ENCODE measurements around the gene KCND2.
"Not testable (repeated sequence)": the region's sequence is repeated elsewhere in the genome, so short reads cannot be mapped to it uniquely, and the experiment has no call there.

Gene KCND2

GRCh38 chr7:120502825-120503224 lies 229.8 kb downstream of the KCND2 start:
- DNase-seq = no peak

DNA sequence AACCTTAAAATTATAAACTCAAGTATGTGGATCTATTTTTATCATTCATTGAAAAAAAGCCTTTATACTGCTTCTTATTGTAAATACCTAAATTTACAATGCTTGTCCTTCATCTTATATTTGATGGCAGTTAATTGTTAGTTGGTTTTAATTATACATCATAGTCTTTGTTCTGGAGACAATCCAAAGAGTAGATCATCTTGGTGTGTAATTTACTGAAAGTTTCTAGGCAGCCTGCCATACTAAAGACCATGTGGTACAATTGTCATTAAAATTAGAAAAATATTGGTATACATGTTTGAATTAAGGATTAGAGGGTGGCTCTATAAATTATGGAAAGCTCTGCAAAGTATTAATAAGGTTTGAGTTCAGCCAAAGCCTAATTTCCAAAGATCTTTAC lies 231.4 kb downstream of the KCND2 start:
- DNase-seq = no peak

DNA sequence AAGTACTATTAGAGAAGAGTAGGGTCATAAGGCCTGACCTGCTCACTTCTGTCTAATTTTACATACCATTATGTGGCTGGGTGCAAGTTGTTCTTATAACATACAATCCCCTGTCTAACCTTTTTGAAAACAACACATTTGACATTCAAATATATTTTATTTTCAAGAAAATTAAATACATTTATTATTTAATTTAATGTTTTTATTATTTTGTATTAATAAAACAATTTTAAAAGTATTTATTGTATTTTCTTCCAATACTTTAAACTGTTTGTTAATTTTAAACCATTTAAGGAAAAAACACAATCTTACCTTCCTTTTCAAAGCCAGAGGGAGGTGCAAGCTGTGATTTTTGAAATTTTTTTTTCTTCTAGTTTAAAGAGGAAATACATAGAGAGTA lies 232.8 kb downstream of the KCND2 start:
- DNase-seq = no peak

- no peak for DNase-seq
These were observed 239.7 kb downstream of the KCND2 start for GRCh38 chr7:120512701-120513100.

- DNase-seq = no peak
These were observed 246.2 kb downstream of the KCND2 start for GRCh38 chr7:120519224-120519623.

- DNase-seq = no peak
These were observed 249.1 kb downstream of the KCND2 start for GRCh38 chr7:120521761-120522737.

DNA sequence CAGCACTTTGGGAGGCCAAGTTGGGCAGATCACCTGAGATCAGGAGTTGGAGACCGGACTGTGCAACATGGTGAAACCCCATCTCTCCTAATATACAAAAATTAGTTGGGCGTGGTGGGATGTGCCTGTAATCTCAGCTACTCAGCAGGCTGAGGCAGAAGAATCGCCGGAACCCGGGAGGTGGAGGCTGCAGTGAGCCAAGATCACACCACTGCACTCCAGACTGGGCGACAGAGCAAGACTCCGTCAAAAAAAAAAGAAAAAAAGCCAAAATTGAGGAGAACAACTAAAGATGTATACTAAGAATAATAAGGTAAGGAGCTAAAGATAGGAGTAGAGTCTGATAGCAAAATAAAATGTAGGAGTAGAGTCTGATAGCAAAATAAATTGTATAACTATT lies 251.0 kb downstream of the KCND2 start:
- DNase-seq = no peak

GRCh38 chr7:120526902-120527509 lies 254.0 kb downstream of the KCND2 start:
- no peak for DNase-seq

DNA sequence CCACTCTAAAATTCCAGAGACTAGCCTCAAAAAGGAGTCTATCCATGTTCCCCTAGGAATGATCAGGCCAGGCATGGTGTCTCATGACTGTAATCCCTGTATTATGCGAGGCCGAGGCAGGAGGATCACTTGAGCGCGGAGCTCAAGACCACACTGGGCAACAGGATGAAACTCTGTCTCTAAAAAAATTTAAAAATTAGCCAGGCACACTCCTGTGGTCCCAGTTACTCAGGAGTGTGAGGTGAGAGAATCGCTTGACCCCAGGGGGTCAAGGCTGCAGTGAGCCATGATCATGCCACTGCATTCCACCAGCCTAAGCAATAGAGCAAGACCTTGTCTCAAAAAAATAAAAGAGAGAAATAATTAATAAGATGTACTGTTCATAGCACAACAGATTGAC lies 256.8 kb downstream of the KCND2 start:
- no peak for DNase-seq

- DNase-seq = no peak
These were observed 265.4 kb downstream of the KCND2 start for GRCh38 chr7:120538335-120538734.

DNA sequence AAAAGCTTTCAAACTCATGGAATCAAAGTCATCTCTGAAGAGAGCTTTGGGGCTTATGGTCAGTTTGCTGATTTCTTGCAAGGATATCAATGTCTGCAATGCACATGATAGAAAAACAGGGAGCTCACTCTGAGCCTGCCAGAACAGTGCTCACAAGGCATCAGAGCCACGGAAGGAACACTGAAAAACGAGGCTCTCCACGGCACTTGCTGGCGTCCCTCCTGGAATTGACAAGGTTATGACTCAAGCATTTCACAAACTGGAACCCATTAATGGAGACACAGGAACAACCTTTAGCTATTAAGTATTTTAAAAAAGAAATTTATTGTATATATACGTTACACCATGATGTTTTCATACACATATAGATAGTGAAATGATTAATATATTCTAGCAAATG lies 266.3 kb downstream of the KCND2 start:
- DNase-seq = no peak

DNA sequence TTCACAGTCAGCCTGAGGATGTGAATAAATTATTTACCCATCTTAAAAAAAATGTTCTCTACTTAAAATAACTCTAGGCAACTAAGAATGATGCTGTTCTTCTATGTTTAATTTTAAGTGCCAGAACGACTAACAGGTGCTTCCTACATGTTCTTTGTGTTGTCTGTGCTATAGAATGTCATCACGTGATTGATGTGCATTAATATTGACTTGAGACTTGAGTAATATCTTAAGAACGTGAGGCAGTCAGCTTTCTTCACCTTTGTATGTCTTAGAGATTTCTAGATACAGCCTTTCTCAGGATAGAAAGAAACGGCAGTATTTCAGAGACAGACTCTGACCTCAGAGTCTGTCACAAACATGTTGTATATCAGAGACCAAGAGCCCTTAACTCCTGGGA lies 274.6 kb downstream of the KCND2 start:
- DNase-seq = no peak

GRCh38 chr7:120550494-120551048 lies 277.6 kb downstream of the KCND2 start:
- DNase-seq = peak; percentile 17

DNA sequence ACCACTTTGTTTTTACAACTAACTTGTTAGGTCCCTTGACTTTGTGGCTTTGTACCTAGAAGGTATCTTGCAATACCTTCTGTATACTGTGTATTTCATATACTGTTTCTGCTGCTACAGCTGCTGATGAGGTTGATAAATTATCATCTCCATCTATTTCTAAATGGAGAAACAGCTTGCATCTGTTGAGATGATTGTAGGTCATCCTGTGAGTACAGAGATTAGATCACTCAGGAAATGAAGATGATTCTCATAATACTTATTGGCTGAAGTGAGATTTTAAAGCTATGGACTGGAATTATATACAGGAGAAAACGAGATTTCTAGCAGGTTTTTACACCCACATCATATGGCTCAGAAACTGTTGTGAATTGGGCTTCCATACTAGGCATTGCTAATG lies 280.5 kb downstream of the KCND2 start:
- no peak for DNase-seq

DNA sequence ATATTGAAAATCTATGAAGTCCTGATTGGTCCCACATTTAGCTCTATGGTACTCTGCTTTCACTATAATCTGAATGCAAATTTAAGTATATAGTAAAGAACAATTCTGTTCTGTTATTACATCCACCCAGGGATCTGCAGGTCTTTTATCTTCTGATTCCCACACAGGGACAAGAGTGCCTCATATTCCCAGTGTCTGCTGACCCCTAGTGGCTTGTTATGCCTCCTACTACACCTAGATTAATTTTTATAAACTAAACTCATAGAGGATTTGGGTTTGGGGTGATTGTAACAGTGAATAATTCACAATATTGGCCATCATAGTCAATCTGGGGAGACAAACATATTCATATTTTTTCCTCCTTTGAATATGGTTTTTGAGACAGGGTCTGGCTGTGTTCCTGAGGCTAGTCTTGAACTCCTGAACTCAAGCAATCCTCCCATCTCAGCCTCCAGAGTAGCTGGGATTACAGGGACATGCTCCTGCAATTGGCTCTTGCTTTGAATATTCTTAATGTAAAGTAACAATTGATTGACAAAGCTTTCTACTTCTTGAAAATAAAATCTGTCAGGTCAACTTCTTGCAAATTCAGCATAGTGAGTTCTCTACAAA lies 282.1 kb downstream of the KCND2 start:
- DNase-seq = peak; percentile 53

DNA sequence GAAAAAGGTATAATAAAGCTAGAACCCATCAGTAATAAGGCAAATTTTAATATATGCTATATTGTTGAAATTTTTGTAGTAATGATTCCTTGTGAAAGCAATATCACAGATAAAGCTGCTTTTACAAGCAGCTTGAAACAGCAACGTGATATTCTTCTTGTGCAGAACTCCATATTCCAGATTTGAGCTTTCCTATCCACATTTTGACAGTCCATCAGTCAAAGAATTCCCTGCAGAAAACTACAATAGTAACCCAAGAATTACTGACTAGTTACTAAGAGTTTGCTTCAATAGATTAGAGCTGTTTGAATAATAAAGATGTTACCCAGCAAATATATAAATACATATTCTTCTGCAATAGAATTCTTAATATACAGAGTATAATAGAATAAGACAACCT lies 291.2 kb downstream of the KCND2 start:
- no peak for DNase-seq

DNA sequence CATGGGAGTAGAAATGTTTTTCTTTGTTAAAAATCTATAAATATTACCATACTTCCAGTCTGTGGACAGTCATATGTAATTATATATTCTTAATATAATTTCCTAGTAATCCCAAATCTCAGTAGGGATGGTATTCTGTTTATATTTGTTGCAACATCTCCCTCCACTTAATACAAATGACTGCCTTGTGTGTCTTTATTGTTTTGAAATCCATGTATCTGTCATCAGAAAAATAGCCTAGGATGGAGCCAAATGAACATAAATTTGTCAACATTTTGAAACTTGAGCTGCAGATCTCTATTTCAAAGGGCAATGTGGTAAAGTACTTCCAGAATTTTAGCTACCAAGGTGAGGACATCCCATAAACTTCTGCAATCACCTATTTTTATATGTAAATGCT lies 294.2 kb downstream of the KCND2 start:
- DNase-seq = no peak

DNA sequence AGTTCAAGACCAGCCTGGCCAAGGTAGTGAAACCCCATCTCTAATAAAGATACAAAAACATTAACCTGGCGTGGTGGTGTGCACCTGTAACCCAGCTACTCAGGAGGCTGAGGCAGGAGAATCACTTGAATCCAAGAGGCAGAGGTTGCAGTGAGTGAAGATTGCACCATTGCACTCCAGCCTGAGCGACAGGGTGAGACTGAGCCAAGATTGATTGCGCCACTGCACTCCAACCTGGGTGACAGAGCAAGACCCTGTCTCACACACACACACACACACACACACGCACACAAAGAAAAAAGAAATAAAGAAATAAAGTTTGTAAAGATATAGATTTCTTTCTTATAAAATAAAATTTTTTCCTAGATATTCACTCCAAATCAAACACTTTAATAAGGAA lies 305.7 kb downstream of the KCND2 start:
- DNase-seq = not testable (repeated sequence)

GRCh38 chr7:120582916-120583315 lies 309.9 kb downstream of the KCND2 start:
- no peak for DNase-seq

DNA sequence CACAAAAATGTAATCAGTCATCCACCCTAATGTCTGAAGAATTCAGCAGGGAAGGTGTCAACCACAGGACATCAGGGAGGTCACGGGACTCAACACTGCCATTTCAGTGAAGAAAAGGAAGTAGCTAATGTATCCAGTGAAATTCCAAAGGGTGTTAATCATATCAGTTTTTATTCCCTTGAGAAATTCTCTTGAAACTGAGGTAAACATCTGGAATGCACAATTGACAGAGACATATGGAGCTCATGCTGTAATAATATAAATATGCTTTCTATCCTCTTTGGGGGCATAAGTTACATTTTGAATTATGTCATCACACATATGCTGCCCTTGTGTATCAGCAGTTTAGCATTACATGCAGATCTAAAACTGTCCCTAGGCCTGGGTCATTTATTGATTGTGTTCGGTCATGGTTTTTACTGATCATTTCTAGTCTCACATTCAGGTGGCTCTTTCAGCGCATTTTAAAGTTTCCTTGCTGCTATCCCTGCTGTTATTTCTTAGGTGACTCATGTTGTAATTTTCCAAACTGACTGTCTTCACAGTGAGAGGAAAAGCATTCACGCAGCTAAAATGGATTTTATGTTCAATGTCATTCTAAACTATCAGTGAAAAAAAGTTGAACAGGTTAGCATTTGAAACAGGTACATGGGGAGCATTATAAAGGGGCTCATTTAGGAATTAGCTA lies 311.1 kb downstream of the KCND2 start:
- DNase-seq = no peak

- no peak for DNase-seq
These were observed 313.6 kb downstream of the KCND2 start for GRCh38 chr7:120586571-120586970.

GRCh38 chr7:120587243-120587642 lies 314.3 kb downstream of the KCND2 start:
- no peak for DNase-seq

GRCh38 chr7:120588416-120588815 lies 315.4 kb downstream of the KCND2 start:
- DNase-seq = no peak
